ENCODE results near the gene UNKL. TPM values are rescaled to one million over a fixed set of nuclear protein-coding genes. Genes with fewer than 3 reads are reported as not detected.
"Not testable (repeated sequence)": the region's sequence is repeated elsewhere in the genome, so short reads cannot be mapped to it uniquely, and the experiment has no call there.

UNKL gene
- total RNA-seq, 1 experiment from 2014 or later, result 12.4 TPM

- no peak for DNase-seq (ENCODE audit: low spot score)
Measured at GRCh38 chr16:1338855-1339675, 75.4 kb downstream of the UNKL start.

- DNase-seq (ENCODE audit: low spot score), result no peak
Measured at GRCh38 chr16:1338119-1338730, 76.3 kb downstream of the UNKL start.

- no peak for DNase-seq (ENCODE audit: low spot score)
Measured at GRCh38 chr16:1337486-1337885, 77.0 kb downstream of the UNKL start.

- DNase-seq (ENCODE audit: low spot score), result no peak
Measured at GRCh38 chr16:1336619-1337018, 77.9 kb downstream of the UNKL start.

DNA sequence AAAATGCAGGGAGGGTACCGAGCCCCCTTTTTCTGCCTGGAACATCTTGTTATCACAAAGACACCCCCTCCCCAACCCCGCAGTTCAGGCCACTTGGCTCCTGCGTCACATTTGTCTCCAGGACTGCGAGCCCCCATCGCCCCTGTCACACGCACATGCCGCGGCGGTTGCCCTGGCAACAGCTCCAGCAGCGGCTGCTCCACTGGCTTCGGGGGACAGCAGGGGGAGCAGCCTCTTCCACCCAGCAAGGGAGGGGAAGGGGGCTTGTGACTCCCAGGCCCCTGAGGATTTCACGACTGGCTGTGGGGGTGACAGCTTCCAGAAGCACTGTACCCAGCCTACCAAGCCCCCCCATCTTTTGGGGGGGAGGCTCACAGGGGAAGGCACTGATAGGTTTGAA, 78.5 kb downstream of the UNKL start:
- no peak for DNase-seq (ENCODE audit: low spot score)

- DNase-seq (ENCODE audit: low spot score), result no peak
Measured at GRCh38 chr16:1335211-1335971, 79.1 kb downstream of the UNKL start.

- DNase-seq (ENCODE audit: low spot score), result no peak
Measured at GRCh38 chr16:1334739-1335138, 79.8 kb downstream of the UNKL start.

- no peak for DNase-seq (ENCODE audit: low spot score)
Measured at GRCh38 chr16:1333854-1334700, 80.4 kb downstream of the UNKL start.

DNA sequence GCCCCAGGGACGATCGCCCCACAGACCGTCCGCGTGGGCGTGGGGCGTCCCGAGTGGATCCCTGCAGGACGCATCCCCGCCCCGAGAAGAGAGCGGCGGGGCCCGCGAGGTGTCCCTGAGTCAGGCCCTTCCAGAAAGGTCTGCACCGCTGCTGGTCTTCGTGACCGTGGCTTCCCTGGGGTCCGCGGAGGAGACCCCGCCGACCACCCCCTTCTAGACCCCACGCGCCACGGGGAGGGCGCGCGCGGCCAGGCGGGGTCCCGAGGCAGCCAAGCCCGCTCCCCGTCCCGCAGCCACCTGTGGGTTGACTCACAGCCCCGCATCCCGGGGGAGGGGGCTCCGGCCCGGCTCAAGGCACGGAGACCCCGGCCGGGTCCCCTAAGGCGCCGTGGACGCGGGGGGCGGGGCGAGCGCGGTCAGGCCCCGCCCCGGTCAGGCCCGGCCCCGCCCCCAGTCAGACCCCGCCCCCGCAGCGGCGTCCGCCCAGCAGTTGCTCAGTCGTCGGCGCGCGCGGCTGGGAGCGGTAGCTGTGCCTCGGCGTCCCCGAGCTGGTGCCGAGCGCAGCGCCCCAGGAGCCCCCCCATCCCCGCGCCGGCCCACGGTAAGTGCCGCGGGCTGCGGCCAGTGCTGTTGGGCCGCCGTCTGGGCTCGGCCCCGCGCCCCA, 81.2 kb downstream of the UNKL start, which contains the start of gene BAIAP3:
Gene BAIAP3 (plus strand): TSS at position 497 of the 664 bp plus-strand sequence. CDS start 4,905 bp downstream, outside the sequence.
- DNase-seq (ENCODE audit: low spot score), result no peak

DNA sequence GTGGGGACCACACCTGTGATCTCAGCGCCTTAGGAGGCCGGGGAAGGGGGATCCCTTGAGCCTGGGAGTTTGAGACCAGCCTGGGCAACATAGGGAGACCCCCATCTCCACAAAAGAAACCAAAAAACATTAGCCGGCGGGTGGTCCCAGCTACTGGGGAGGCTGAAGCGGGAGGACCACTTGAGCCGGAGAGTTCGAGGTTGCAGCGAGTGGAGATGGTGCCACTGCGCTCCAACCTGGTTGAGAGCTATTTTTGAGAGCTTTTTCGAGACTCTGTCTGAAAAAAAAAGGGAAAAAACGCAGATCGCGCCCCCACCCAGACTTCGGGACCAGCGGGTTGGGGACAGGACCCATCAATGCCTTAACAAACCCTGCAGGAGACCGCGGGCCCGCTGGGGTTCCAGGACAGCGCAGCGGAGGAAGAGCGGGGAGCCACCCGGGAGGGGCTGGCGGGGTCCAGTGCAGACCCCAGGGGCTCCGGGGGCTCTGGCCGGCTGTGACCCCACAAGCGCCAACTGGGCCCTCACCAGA, 81.8 kb downstream of the UNKL start:
- DNase-seq (ENCODE audit: low spot score), result no peak

DNA sequence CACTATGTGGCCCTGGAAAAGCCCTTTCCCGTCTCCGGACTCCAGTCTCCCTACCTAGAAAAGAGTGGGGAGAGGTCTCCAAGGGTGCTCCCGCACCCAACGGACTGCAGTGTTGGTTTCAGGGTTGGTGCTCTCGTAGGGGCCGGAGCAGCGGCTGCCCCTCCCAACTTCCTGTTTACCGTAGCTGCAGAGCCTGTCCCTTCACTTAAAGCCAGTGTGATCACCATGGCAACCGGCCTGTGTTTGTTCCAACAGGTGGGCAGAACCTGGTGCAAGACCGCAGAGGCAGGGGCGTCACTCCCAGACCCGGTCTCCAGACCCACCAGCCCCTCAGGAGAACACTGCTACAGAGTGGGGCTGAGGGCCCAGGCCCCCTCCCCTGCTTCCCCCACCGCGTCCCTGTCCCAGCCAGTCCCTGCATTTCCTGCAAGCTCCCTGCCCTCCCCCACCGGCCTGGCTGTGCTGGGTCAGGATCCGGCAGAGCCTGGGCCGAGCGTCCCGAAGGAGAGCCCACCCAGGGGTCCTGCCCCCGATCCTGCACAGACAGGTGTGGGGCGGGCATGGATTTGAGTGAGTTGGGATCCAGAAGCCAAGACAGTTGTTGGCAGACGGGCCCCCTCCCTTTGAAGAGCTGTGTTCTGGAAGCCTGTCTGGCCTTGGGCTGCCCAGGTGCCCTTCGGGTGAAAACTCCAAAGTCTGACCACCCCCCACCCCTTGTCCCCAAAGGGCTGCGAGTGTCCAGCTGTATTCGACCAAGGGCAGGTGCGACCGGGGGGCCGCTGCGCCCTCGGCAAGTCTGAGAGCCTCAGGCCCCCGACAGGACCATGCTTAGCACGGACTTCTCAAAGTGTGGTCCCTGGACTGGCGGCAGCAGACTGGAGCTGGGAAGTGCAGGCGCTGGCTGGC, 82.5 kb downstream of the UNKL start:
- DNase-seq (ENCODE audit: low spot score), result peak; percentile 66

DNA sequence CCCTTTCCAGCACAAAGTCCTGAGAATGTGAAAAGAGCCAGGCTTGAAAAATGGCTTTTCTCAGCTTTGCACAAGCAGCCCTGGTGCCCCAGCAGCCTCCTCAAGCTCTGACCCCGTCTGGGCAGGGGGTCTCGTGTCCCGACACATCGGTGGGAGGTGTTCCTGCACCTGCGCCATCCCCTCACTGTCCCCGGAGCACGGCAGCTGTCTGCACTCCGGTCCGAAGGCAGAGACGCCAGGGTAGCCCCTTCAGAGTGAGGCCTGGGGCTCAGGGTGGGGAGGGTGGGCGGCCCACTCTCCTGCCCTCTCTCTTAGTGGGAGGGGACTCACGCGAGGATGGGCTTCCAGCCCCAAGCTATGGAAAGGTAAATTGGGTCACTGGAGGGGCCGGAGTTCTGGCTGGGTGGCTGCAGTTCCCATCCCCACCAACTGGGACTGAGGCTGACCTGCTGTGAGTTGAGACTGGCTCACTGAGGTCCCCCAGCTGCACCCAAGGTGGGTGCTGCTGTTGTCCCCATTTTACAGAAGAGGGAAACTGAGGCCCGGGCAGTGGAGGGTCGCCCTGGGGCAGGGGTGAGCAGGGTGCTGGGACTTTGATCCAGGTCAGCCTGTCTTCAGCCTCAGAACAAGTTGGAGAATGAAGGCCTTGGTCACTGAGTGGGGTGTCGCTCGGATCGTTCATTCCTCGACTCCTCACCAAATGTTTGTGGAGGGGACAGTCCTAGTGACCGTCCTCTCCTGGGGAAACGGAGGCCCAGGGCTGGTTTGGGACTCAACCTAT, 83.4 kb downstream of the UNKL start:
- no peak for DNase-seq (ENCODE audit: low spot score)

GRCh38 chr16:1330260-1330914, 84.1 kb downstream of the UNKL start:
- DNase-seq (ENCODE audit: low spot score), result no peak

- not testable (repeated sequence) for DNase-seq (ENCODE audit: low spot score)
Measured at GRCh38 chr16:1328961-1329360, 85.5 kb downstream of the UNKL start.

- DNase-seq (ENCODE audit: low spot score), result not testable (repeated sequence)
Measured at GRCh38 chr16:1328136-1328535, 86.4 kb downstream of the UNKL start.

- DNase-seq (ENCODE audit: low spot score), result no peak
Measured at GRCh38 chr16:1327619-1327947, 86.9 kb downstream of the UNKL start.

DNA sequence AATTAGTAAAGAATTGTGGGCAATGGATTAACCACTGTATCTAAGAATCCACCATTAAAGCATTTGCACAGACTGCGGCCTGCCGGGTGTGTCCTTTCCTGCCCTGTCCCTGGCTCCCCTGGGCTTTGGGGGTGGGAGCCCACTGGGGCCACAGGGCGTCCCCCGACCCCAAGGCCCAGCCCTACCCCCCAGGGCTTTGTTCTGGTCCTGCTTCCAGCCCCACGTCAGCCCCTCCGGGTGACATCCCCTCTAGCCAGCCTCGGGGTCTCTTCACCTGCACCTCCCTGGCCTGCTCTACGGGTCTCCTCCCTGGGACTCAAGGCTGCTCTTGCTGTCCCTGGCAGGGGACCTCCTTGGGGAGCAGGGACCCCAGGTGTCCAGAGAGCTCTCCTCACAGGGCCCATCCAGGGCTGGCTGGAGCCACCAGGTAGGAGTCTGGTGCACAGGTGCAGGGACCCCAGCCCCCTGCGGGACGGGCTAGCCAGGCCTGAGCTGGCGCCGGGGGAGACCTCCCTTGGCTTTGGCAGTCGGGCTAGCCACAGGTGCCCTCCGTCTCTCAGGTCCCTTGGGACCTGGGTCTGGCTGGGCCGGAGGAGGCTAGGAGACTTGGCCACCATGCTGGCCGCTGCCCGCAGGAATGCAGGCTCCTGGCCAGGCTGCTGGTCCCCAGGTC, 87.4 kb downstream of the UNKL start:
- DNase-seq (ENCODE audit: low spot score), result no peak

GRCh38 chr16:1326391-1326790, 88.1 kb downstream of the UNKL start:
- DNase-seq (ENCODE audit: low spot score), result no peak
